Epithelial cell of esophagus (primary cell): ENCODE data around the gene UNC5C.

Experiments
- DNase-seq: peaks from one replicate; pipeline ENCODE4 v3.0.0; 2010; ENCODE audit warnings: low read depth
- H3K4me3 ChIP-seq: 2 replicates; pipeline ENCODE4 v1.5.1; 2011; ENCODE audit warnings: mild to moderate bottlenecking, low read length, control low read depth
- TF ChIP-seq, protein P1 (sequence below): IDR thresholded peaks from 2 replicates; pipeline ENCODE4 v1.5.1; 2011; ENCODE audit warnings: low read depth, mild to moderate bottlenecking, low read length, control low read depth, inconsistent platforms; ENCODE audit not compliant: insufficient read depth; ENCODE audit errors: missing control alignments

The UNC5C gene

DNA sequence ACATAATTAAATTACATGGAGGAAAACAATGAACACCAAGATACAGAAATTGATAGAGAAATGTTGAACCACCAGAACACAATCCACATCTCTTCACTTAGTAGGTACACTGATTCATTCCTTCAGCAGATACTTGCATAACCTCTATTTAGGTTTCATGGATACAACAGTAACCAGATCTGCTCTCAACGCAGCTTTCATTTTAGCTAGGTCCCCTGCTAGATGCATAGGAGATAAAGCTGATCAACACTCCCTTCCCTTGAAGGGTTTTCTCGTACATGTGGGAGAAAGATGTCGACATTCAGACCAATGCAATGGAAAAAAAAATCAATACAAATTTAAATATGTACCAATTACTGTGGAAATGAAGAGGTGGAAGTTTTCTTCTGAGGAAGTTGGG is 37.3 kb downstream of the UNC5C start:
- TF ChIP-seq, protein P1, sequence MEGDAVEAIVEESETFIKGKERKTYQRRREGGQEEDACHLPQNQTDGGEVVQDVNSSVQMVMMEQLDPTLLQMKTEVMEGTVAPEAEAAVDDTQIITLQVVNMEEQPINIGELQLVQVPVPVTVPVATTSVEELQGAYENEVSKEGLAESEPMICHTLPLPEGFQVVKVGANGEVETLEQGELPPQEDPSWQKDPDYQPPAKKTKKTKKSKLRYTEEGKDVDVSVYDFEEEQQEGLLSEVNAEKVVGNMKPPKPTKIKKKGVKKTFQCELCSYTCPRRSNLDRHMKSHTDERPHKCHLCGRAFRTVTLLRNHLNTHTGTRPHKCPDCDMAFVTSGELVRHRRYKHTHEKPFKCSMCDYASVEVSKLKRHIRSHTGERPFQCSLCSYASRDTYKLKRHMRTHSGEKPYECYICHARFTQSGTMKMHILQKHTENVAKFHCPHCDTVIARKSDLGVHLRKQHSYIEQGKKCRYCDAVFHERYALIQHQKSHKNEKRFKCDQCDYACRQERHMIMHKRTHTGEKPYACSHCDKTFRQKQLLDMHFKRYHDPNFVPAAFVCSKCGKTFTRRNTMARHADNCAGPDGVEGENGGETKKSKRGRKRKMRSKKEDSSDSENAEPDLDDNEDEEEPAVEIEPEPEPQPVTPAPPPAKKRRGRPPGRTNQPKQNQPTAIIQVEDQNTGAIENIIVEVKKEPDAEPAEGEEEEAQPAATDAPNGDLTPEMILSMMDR, result no peak
- DNase-seq, result no peak
- no peak overlapping the region for H3K4me3 ChIP-seq

DNA sequence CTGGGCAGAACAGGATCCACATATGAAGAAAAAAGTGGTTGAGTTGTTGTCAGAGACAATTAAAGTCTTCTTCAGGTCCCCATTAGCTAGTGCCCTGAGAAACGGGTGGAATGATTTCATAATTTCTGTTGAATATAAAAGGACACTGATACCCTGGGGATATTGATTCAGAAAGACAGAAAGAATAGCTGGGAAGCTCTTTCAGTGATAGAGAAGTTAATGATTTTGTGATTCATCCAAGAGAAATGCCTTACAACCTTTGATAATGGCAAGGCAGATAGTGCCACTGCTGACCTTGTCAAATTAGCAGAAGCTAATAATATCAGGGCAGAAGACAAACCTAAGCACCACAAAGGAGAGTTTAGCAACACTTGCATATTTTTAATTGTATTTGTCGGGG is 37.9 kb downstream of the UNC5C start:
- TF ChIP-seq, protein P1, result no peak
- DNase-seq, result peak; percentile 24
- H3K4me3 ChIP-seq, result no peak overlapping the region

DNA sequence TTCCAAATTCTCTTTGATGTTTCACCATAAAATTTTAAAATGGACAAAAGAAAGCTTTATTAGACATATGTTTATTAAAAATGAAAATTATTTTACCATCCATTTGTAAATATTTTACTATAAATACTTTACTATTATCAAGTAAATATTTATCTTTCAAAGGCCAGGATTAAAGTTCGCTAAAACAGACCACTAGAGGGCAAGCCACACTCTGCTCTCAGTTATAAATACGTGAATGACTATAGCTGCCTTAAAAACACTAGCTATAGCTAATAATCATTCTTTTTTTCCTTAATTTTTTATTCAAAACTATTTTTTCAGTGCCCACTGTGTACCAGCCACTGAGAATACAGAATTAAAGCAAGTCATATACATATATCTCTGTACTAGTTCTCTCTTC is 38.6 kb downstream of the UNC5C start:
- TF ChIP-seq, protein P1, result peak; percentile 74
- peak; percentile 49 for DNase-seq
- H3K4me3 ChIP-seq, result no peak overlapping the region

DNA sequence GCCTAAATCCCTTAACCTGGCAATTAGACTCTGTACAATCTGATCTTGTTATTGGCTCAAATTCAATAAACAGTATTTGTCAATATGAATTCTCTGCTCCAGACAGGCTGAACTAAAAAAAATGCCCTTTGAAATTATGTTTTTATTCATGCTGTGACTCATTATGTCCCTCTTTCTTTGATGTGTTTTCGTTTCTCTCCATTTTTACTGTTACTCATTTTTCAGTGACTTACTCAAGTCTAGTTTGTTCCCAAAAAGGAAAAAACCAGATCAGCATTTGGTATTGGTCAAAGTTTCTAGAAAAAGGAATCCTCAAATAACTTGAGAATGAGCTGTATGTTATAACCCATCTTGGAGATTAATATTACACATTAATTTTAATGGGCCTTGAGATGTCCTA is 40.4 kb downstream of the UNC5C start:
- TF ChIP-seq, protein P1, result no peak
- no peak for DNase-seq
- H3K4me3 ChIP-seq, result no peak overlapping the region

DNA sequence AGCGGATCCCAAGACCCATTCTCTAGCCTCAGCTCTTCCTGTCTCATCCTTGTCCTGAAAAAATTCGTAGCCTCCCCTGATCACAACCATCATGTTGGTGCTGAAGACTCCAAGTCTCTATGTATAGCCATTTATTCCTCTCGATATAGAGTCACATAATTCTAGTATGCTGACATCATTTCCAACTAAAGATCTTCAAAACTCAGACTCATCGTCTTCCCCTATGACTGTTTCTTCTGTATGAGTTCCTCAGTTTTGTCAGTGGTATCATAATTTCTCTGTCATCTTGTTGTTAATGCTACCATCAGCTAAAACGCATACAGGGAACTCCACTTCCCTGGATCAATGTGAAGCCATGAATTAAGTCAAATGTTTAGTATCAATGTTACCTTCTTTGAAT is 41.2 kb downstream of the UNC5C start:
- TF ChIP-seq, protein P1, result no peak

DNA sequence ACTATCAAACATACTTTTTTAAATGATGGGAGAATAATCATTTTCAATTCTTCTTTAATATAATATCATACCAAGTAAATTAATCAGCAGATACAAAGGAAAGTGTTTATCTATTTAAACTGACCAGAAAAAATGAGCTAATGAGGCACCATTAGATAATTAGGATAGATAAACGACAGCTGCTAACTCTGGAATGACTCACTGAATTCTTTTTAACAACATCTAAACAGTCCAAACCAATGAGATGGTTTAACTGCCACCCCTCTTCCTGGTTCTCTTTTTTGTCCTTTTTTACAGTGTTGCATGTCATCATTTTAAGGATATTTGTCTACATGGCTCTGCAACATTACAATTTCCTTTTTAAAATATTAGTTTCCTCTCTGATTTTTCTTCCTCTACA is 41.6 kb downstream of the UNC5C start:
- H3K4me3 ChIP-seq, result no peak overlapping the region
- TF ChIP-seq, protein P1, result no peak
- peak; percentile 2 for DNase-seq

More for the DNA sequence above, 41.2 kb downstream of the UNC5C start:
- H3K4me3 ChIP-seq, result no peak overlapping the region
- no peak for DNase-seq

DNA sequence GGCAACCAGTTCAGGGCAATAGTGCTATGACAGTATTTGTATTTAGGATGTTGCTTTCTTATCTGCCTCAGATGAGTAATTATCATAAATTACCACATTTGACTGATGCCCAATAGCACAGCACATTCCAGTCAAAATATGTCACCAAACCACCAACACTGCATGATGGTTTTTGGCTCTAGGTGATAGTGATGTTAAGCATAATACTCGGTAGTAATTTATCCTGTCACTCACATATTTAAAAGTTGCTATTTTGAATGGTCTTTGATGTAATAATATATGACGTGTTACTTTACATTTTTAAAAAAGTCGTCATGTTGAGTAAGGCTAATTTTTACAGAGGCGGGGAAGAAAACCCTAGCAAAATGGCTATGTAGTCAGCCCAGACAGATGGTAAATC is 42.5 kb downstream of the UNC5C start:
- no peak overlapping the region for H3K4me3 ChIP-seq
- DNase-seq, result peak; percentile 13
- TF ChIP-seq, protein P1, result no peak
